RCC 7860 (cell line): ENCODE results near the gene CAV1.

Experiments
- DNase-seq: peaks from one replicate; pipeline ENCODE4 v3.0.0-alpha.2; 2015; ENCODE audit warnings: low spot score
- FAIRE-seq: peaks from 2 replicates; lab custom pipeline; 2012; peaks lifted over from hg19 to GRCh38; lab: Jason Lieb, UNC

CAV1 gene

DNA sequence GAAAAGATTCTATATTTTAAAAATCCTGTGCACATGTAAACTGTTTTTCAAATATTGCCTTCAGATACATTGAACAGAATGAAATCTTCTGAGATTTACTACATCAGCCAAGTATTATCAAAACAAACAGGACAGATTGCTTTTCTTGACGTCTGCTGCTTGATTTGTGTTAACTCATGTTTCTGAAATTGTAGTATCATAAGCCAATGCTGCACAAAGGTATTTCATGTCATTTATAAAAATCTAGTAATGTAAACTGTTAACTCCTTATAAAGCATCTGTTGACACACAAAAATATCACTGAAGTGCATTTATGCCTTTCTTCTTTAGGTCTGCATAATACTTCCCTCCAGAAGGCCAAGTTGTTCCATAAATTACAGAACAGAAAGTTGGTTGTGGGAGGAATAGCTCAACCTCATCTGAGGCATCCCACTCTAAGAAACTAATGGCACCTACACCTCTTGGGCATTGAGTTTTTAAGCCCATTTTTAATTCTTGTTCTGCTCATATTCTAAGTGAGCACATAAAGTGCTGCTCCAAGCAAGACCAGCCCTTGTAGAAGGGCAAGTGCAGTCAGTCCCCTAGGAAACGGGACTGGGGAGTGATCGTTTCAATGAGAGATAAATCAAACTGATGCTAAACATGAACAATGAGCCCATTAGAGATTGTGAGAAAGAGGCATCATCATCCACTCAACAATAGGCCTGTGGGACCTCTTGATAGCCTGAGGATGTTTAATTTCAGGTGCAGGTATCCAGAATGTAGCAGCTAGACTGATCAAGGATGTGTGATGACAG is 28.5 kb downstream of the CAV1 start:
- DNase-seq (no peak), FAIRE-seq (no peak)

DNA sequence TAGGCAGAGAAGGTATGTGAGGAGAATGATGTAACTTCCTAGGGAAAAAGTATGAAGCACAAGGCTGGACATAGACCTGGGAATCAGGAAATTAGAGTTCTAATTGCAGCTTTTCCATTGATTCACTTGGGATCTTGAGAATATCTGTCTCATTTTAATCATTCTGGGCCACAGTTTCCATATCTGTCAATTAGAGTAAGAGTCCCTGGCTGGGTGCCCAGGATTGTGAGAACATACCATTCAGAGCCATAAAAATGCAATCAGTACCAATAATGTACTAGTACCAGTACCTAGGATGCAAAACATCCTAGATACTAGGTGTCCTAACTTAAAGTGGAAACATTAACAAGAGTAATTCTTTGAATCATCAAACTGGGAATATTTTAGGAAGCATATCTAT is 29.6 kb downstream of the CAV1 start:
- FAIRE-seq (no peak), DNase-seq (no peak)

DNA sequence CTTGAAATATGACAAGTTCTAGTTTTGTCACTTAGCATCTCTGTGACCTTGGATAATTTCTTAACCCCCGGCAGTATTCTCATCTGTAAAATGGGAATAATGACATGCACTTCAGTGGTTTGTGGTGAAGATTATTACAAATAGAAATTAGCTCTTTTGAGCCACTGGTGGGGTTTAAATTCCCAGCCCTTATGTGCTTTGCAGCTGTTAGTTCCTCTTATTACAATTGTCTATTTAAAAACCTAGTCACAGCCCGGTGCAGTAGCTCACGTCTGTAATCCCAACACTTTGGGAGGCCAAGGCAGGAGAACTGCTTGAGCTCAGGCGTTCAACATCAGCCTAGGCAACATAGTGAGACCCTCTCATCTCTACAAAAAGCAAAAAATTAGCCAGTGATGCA is 30.1 kb downstream of the CAV1 start:
- no peak for DNase-seq
- FAIRE-seq = no peak

DNA sequence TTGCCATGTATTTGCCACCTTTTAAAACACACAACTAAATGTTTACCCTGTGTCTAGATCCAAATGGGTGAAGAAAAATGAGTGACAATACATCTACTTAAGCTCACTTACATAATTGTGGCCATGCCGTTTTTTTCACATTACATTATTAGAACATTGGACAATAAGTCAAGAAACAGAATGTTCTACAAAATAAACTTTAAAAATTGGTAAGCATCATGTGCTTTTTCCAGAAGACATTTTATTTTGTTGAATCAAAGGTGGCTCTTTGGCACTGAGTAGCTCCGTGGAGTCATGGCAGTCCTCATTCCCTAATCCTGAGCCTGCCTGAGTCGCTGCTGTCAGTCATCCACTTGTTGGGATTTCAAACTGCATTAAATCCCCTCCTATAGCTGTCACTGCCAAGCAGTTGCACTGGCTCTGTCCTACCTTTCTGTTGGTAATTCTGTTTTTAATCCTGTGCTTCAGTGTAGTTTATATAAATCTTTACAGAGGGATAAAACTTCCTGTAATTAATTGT is 32.3 kb downstream of the CAV1 start:
- DNase-seq = no peak
- no peak for FAIRE-seq

DNA sequence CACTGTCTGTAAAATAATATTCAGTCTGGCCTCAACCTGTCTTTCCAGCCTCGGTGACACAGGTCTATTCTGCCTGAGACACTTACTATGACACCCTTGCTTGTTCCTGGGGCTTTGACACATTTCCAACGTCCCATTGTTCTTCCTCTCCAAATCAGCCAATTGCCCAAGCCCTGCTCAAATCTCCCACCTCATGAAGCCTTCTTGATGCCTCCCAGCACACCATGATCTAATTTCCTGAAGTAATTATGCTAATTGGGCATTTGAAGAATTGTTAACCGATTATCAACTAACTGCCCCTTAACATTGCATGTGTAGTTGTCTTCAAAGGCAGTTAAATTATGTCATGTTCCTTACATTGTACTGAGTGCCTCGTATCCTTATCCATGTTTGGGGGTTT is 33.1 kb downstream of the CAV1 start:
- FAIRE-seq (no peak), DNase-seq (no peak)

DNA sequence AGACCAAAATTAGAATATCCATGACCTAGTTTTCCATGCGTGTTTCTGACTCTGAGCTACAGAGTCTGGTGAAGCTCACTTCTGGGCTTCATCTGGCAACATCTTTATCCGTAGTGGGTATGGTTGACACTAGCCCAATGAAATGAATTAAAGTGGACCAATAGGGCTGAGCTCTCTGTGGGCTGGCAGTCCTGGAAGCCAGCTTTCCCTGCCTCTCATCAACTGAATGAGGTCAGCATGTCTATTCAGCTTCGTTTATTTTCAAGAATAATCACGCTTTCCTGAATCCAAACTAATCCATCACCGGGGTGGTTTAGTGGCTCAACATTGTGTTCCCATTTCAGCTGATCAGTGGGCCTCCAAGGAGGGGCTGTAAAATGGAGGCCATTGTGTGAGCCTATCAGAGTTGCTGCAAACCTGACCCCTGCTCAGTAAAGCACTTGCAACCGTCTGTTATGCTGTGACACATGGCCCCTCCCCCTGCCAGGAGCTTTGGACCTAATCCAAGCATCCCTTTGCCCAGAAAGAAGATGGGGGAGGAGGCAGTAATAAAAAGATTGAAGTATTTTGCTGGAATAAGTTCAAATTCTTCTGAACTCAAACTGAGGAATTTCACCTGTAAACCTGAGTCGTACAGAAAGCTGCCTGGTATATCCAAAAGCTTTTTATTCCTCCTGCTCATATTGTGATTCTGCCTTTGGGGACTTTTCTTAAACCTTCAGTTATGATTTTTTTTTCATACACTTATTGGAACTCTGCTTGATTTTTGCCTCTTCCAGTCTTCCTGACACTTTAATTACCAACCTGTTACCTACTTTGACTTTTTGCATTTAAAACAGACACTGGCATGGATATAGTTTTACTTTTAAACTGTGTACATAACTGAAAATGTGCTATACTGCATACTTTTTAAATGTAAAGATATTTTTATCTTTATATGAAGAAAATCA is 35.5 kb downstream of the CAV1 start:
- FAIRE-seq = no peak
- no peak for DNase-seq

DNA sequence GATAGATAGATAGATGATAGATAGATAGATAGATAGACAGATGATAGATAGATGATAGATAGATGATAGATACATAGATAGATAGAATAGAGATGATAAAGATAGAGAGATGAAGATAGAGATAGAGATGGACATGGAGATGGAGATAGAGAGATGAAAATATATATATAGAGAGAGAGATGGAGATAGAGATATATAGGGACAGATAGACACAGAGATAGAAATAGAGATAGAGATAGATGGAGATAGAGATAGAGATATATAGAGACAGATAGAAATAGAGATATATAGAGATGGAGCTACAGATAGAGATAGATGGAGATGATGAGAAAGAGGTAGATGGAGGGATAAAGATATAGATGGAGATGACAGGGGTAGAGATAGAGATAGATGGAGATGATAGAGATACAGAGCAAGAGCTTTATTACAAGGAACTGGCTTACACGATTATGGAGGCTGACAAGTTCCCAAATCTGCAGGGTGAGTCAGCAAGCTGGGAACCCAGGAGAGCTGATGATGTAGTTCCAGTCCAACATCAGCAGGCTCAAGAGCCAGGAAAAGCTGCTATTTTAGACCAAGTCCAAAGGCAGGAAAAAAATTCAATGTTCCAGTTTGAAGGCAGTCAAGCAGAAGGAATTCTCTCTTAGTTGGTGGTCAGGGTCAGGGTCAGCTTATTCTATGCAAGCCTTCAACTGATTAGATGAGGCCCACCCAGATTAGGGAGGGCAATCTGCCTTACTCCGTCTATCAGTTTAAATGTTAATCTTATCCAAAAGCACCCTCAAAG is 37.1 kb downstream of the CAV1 start:
- no peak for FAIRE-seq
- no peak for DNase-seq

DNA sequence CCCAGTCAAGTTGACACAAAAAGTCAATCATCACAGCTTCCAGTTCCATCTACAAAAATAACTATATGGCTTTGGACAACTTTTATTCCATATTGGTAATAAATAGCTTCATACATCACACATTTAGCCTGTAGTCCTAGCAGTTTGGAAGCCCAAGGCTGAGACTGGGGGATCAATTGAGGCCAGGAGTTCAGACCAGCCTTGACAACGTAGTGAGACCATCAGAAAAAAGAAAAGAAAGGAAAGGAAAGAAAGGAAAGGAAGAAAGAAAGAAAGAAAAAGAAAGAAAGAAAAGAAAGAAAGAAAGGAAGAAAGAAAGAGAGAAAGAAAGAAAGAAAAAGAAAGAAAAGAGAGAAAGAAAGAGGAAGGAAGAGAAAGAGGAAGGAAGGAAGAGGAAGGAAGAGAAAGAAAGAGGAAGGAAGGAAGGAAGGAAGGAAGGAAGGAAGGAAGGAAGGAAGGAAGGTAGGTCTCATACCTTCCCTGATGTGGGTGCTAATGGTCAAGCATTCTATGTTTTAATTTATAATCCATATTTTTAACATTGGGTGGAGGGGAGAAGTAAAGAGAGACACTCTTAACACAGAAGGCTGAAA is 37.8 kb downstream of the CAV1 start:
- FAIRE-seq (no peak), DNase-seq (no peak)

DNA sequence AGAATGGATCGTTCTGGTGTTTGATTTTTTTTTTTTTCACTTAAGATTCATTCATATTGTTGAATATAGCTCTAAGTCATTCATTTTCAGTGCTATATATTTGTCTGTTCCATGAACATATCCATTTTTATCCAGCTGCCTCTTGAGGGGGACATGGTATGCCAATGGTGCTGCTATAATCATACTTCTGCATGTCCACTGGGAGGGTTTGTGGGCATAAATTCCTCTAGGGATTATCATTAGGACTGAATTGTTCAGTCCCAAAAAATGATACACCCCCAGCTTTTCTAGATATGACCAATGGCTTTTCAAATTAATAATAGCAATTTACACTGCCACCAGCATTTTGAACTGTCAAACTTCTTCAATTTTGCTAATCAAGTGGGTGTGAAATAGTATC is 41.1 kb downstream of the CAV1 start:
- FAIRE-seq = no peak
- no peak for DNase-seq

DNA sequence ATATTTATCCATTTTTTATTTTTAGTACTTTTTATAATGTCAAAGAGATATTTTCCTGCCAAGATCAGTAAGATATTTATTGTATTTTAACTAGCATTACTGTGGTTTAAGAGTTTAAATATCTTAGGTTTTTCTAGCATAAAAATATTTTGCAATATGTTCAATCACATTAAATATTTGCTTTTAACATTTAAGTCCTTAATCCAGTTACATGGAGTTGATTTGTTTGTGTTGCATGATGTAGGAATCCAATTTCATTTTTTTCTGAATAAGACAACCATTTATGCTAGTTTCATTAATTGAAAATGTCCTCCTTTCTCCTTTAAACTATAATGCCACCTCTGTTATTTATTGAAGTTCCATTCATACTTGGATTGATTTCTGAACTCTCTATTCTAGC is 41.8 kb downstream of the CAV1 start:
- FAIRE-seq = no peak
- no peak for DNase-seq

DNA sequence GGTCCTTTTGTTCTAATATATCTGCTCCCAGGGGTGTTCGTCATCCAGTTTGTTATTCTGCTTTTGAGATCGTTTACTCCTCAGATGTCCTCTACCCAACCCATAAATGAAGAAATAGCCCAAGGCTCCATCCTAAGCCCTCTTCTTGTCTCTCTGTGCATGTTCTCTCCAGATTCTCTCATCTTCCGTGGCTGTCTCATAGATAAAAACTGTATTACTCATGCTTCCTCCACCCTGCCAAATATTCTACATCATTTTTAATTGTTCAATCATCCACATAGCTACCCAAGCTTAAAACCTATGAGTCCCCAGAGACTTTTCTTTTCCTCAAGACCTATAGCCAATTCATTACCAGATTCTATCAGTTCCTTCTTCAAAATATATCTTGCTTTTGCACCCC is 44.9 kb downstream of the CAV1 start:
- DNase-seq = peak; percentile 81
- peak; percentile 95 for FAIRE-seq

DNA sequence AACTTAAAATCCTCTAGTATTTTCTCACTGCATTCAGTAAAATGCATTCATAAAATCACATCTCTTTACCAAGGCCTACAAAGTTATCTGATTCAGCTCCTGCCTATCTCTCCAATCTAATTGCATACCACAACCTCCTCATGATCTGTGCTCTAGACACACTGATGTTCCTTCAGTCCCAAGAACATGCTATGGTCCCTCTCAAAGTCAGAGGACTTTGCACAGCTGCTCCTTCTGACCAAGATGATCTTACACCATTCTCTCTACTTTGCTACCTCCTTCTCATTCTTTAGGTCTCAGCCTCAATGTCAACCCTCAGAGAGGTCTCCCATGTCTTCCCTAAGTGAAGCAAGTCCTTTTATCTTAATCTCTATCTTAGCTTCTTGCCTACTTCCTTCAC is 45.5 kb downstream of the CAV1 start:
- DNase-seq (no peak), FAIRE-seq (no peak)

DNA sequence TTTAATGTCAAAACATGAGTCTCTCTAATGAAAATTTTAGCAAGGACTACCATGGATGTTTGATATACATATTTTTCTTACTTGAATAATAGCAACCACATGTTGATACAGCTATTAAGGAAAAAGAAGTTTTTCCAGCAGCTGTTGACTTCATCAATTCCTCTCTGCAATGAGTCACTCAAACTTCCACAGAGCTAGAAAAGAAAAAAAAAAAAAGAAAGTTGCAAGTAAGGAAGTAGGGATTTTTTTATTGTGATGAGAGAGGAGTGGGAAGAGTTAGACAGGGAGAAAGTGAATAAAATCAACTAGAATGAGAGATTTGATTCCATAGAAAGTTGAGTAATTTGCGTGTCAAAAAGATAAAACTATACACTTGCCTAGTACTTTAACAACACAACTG is 46.2 kb downstream of the CAV1 start:
- FAIRE-seq (peak; percentile 96), DNase-seq (peak; percentile 74)

DNA sequence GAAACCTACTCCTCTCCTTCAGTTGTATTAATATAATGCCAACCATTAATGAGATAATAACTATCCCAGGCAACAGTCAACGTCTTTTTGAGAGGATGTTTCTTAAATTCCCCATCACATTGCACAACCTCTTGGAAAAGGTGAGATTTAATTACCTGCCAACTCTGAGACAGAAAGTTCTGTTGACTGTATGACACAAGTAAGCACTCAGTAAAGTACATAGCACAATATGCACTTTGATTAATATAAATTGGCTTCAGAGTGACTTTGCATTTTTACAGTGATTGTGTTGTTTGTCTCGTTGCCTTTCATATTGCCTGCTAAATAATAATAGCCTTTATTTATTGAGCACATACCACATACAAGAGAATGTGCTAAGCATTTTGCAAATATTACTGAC is 46.7 kb downstream of the CAV1 start:
- FAIRE-seq (no peak), DNase-seq (no peak)

DNA sequence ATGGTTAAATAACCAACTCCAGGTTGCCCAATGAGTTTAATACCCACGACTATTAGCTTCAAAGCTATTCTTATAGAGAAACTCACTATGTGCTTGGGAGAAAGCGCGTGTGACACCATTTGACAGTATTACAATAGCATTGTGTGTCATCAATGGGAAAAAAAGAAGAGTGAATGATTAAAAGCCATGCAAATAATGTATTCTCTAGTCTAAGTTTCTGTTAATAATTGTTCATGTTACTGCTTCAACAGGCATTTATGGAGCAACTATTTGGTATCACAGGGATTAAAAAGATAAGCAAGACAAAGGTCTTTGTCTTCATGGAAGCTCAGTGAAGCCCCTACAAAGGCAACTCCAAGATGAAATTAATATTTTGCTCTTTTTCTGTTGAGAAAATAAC is 47.2 kb downstream of the CAV1 start:
- peak; percentile 92 for FAIRE-seq

DNA sequence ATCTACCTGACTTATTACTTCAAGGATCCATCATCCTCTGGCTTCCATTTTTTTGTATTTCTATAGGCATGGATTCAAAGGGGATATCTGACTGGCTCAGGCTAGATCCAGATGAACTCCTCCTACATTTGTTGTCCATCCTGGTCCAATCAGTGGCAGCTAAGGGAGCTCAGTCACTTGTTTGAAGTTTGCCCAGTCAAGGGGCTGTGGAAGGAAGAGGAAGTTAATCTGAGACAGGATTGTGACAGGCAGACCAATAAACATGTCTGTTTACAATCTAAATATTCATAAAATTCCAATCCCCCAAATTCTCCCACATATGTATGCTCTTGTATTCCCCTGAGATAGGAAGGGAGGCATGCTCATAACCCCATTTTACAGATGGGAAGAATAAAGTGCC is 48.7 kb downstream of the CAV1 start:
- no peak for FAIRE-seq
- DNase-seq = no peak

More for the DNA sequence above, 47.2 kb downstream of the CAV1 start:
- peak; percentile 81 for DNase-seq

DNA sequence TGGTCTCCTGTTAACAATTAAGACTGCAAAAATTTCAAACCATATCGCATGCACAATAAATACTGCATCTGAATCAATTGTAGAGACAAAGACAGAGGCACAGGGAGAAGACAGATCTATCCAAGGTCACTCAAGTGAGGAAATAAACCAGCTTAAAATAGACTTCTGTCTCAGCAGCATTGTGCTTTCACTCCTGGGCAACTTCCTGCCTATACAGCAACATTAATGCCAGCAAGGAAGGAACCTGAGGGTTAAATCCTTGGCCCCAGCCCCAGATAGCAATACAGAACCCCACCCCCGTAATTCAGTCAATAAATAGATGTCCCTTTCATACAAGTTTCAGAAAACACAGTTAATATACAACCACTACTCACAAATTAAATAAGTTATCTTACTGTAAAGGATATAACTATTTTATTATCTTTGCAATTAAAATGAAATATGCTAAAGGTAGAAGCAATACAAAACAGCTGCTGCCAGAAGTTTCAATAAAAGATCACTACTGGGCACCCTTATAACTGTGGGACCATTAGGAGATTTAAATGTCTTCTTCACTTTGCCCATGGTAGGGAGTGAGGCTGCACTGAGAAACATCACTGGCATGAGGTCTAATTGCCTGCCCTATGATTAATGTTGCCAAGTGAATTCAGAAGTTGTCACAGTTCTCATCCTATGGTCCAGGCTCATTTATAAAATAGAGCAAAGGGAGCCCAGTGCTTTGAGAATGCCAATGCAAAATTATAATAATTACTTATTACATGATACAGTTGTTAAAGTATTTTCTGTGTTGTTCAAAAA is 49.4 kb downstream of the CAV1 start:
- peak; percentile 67 for FAIRE-seq
- DNase-seq = peak; percentile 60

DNA sequence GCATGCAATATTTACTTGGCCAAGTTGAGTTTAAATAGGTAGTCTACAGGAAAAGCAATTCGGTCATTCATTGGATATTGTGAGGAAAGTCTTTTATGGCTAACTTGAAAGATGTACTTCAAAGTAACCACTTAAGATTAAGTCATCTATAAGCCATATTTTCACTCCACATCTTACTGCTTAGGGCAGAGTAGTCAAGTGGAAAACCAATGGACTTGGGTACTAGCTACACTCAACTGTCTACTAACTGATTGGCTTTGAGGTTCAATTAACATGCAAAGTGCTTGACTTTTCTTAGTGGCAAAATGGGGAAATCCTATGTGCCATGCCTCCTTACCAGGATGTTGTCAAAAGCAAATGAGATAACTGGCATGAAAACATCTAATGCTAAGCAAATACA is 51.0 kb downstream of the CAV1 start:
- FAIRE-seq = peak; percentile 44
- no peak for DNase-seq

DNA sequence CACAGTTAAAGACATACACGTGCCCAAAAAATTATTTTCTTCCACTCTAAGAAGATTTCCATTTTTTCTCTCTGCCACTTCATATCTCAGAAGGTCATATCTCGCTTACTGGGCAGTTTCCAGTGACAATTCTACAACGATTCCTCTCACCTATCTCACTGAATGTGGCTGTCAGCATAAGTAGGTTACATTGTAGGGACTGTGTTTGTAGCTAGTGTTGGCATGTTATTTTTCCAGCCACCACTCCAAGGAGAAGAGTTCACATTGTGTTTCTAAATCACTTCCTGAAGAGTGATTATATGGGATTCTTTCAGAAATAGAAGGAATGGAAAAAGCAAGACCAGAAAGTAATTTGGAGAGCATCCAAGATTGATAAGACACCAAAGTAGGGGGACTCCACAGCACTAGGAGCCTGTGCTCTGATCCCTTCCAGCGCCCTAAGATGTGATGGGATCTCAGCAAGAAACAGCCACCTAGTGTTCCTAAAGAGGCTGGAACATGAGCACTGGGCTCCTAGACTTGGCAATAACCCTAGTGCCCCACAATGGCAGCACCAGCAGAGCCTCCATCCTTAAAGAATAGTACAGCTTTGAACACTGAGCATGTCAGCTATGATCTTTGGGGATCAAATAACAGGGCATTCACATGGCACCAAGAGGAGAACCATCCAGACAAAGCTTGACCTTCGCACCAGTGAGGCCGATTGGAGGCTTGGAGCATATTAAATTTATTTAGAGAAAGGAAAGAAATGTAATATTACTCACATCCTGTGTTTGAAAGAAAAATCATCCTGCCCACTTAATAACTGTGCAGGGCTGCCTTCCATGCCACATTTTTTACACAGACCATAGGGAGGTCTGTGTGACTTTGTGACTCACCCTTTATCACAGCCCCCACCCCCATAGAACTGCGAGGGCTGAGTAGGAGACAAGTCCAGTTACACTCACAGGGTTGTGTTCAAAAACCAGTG is 51.8 kb downstream of the CAV1 start:
- peak; percentile 95 for DNase-seq
- FAIRE-seq = peak; percentile 95
